GM18870 (cell line): ENCODE results near the gene ANGPTL2.

Experiments used
- ATAC-seq: cut with Tn5 transposase; IDR thresholded peaks from one replicate; pipeline ENCODE4 v1.9.1; 2021; ENCODE audit warnings: moderate library complexity; ENCODE audit not compliant: unreplicated experiment

The ANGPTL2 gene

GRCh38 chr9:127099664-127100063 lies 22.8 kb downstream of the ANGPTL2 start:
- no peak for ATAC-seq

GRCh38 chr9:127098916-127099553 lies 23.4 kb downstream of the ANGPTL2 start:
- ATAC-seq = no peak

- no peak for ATAC-seq
Measured at GRCh38 chr9:127097683-127098082, 24.8 kb downstream of the ANGPTL2 start.

- ATAC-seq = no peak
Measured at GRCh38 chr9:127096208-127096607, 26.2 kb downstream of the ANGPTL2 start.

GRCh38 chr9:127095411-127095810 lies 27.0 kb downstream of the ANGPTL2 start:
- ATAC-seq = no peak

GRCh38 chr9:127093319-127094020 lies 29.0 kb downstream of the ANGPTL2 start:
- ATAC-seq = no peak

- no peak for ATAC-seq
Measured at GRCh38 chr9:127092041-127092608, 30.3 kb downstream of the ANGPTL2 start.

- no peak for ATAC-seq
Measured at GRCh38 chr9:127091526-127091925, 30.9 kb downstream of the ANGPTL2 start.

- ATAC-seq = no peak
Measured at GRCh38 chr9:127090341-127090985, 32.0 kb downstream of the ANGPTL2 start.

- ATAC-seq = no peak
Measured at GRCh38 chr9:127089631-127090081, 32.8 kb downstream of the ANGPTL2 start.

- no peak for ATAC-seq
Measured at GRCh38 chr9:127088724-127089615, 33.5 kb downstream of the ANGPTL2 start.

GRCh38 chr9:127087836-127088235 lies 34.6 kb downstream of the ANGPTL2 start:
- no peak for ATAC-seq

GRCh38 chr9:127087411-127087810 lies 35.0 kb downstream of the ANGPTL2 start:
- ATAC-seq = no peak

GRCh38 chr9:127086771-127087170 lies 35.7 kb downstream of the ANGPTL2 start:
- no peak for ATAC-seq

GRCh38 chr9:127085186-127085585 lies 37.2 kb downstream of the ANGPTL2 start:
- ATAC-seq = no peak

GRCh38 chr9:127084076-127085039 lies 38.1 kb downstream of the ANGPTL2 start:
- no peak for ATAC-seq

- ATAC-seq = no peak
Measured at GRCh38 chr9:127083138-127083980, 39.1 kb downstream of the ANGPTL2 start.
